OCI-LY3 (cell line): Measurements from ENCODE around the gene CEACAM8.

Source experiments
- H2AFZ ChIP-seq: fragments of 200-600, 300-600 bp; shearing (Covaris generic); 2 replicates; pipeline ENCODE4 v1.6.0; 2014; ENCODE audit warnings: antibody characterized with exemption, low read depth, low read length
- H3K27ac ChIP-seq: fragments of 200-600, 300-600 bp; sonication (generic); 2 replicates; pipeline ENCODE4 v1.5.1; 2014; ENCODE audit warnings: mild to moderate bottlenecking, low read length, moderate library complexity, mixed read lengths
- H3K27me3 ChIP-seq: fragments of 200-600, 300-600 bp; sonication (generic); 2 replicates; pipeline ENCODE4 v1.6.1; 2014; ENCODE audit warnings: low read depth, low read length, mixed read lengths
- H3K36me3 ChIP-seq: fragments of 200-600, 300-600 bp; sonication (generic); replicated peaks from 2 replicates; pipeline ENCODE3; 2014; ENCODE audit warnings: low read depth, low read length, mixed read lengths
- H3K4me1 ChIP-seq: fragments of 300-600, 200-600 bp; sonication (generic); 2 replicates; pipeline ENCODE4 v1.6.1; 2014; ENCODE audit warnings: low read length, mixed read lengths
- H3K4me2 ChIP-seq: fragments of 200-600, 300-600 bp; sonication (generic); 2 replicates; pipeline ENCODE4 v1.6.1; 2014; ENCODE audit warnings: low read length, mixed read lengths
- H3K4me3 ChIP-seq: fragments of 300-600, 200-600 bp; sonication (generic); 2 replicates; pipeline ENCODE4 v1.5.1; 2014; ENCODE audit warnings: antibody characterized with exemption, mild to moderate bottlenecking, low read length, moderate library complexity
- H3K79me2 ChIP-seq: fragments of 300-600, 200-600 bp; shearing (Covaris generic); 2 replicates; pipeline ENCODE4 v1.6.1; 2014; ENCODE audit warnings: mild to moderate bottlenecking, low read length, mixed read lengths
- H3K9ac ChIP-seq: fragments of 300-600, 200-600 bp; shearing (Covaris generic); 2 replicates; pipeline ENCODE4 v1.6.0; 2014; ENCODE audit warnings: mild to moderate bottlenecking, low read length, moderate library complexity
- H3K9me3 ChIP-seq: fragments of 200-600, 300-600 bp; shearing (Covaris generic); 2 replicates; pipeline ENCODE4 v1.6.1; 2014; ENCODE audit warnings: low read length, mixed read lengths; ENCODE audit not compliant: insufficient read depth
- H4K20me1 ChIP-seq: fragments of 200-600, 300-600 bp; sonication (generic); 2 replicates; pipeline ENCODE4 v1.6.1; 2016; ENCODE audit warnings: low read length, mixed read lengths; ENCODE audit not compliant: insufficient read depth
- CTCF ChIP-seq: fragments of 200-600, 300-600 bp; sonication (generic); IDR thresholded peaks from 2 replicates; pipeline ENCODE4 v1.5.1; 2014; ENCODE audit warnings: antibody characterized with exemption, low read length, low read depth
- EZH2phosphoT487 ChIP-seq: fragments of 200-600 bp; shearing (Covaris generic); IDR thresholded peaks from 2 replicates; pipeline ENCODE4 v1.6.1; 2018; ENCODE audit warnings: antibody characterized with exemption, mixed run types, low read depth

Gene CEACAM8

DNA sequence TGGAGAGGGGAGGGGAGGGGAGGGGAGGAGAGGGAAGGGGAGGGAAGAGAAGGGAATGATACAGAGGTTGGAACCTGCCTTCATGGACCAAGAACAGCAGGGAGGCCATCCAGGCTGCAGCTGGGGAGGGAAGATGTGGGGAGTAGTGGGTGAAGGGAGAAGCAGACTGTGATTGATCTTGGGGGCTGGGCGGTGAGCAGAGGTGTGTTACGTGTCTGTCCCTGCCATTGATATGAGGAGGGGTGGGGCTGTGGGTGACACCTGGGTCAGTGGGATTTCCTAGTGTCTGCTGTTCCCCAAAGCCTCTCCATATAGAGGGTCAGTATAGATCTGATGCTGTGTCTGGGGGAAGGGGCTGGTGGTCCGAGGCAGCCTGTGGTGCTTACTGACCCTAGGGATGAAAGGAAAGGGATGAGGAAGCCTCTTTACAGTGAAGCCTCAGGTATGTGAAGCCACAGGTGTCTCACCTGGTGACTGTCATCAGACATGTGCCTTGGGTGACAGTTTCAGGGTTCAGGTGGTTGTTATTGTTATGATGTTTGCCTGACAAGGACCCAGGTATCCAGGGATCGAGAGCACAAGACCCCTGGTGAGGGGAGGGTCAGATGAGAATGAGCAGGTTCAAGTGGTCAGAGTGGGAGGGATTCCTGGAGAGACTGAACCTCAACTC lies 47.8 kb downstream of the CEACAM8 start:
- TF ChIP-seq CTCF: no peak
- no peak for TF ChIP-seq EZH2phosphoT487
- H3K27ac ChIP-seq: no peak overlapping the region
- H3K4me1 ChIP-seq: no peaks in the 10 kb centered on the region
- no peak overlapping the region for H3K4me2 ChIP-seq
- H2AFZ ChIP-seq: no peak overlapping the region
- H3K9ac ChIP-seq: no peak overlapping the region
- H3K4me3 ChIP-seq: no peak overlapping the region
- no peaks in the 10 kb centered on the region for H3K36me3 ChIP-seq
- no peaks in the 10 kb centered on the region for H4K20me1 ChIP-seq
- no peaks in the 10 kb centered on the region for H3K79me2 ChIP-seq
- H3K27me3 ChIP-seq: peaks cover 21% of the 10 kb centered on the region
- no peaks in the 10 kb centered on the region for H3K9me3 ChIP-seq

- no peaks in the 10 kb centered on the region for H4K20me1 ChIP-seq
- TF ChIP-seq EZH2phosphoT487 (no peak), CTCF (no peak)
- H3K27ac ChIP-seq: no peak overlapping the region
- no peak overlapping the region for H3K4me2 ChIP-seq
- no peaks in the 10 kb centered on the region for H3K9me3 ChIP-seq
- no peaks in the 10 kb centered on the region for H3K79me2 ChIP-seq
- H3K27me3 ChIP-seq: peaks cover 18% of the 10 kb centered on the region; the same call in 1 of the 2 replicates
- no peaks in the 10 kb centered on the region for H3K36me3 ChIP-seq
- no peaks in the 10 kb centered on the region for H3K4me1 ChIP-seq
- no peak overlapping the region for H3K9ac ChIP-seq
- no peak overlapping the region for H2AFZ ChIP-seq
- no peak overlapping the region for H3K4me3 ChIP-seq
Measured at GRCh38 chr19:42544146-42544545, 50.6 kb downstream of the CEACAM8 start.

GRCh38 chr19:42542791-42543190 lies 51.9 kb downstream of the CEACAM8 start:
- Histone ChIP-seq H3K36me3 (no peaks in the 10 kb centered on the region), H3K9ac (no peak overlapping the region), H2AFZ (no peak overlapping the region), H3K79me2 (no peaks in the 10 kb centered on the region), H3K27ac (no peak overlapping the region), H3K4me3 (no peak overlapping the region), H3K4me2 (no peak overlapping the region), H3K9me3 (no peaks in the 10 kb centered on the region), H3K27me3 (peaks cover 13% of the 10 kb centered on the region; the same call in 1 of the 2 replicates), H3K4me1 (no peaks in the 10 kb centered on the region), H4K20me1 (no peaks in the 10 kb centered on the region)
- TF ChIP-seq EZH2phosphoT487 (no peak), CTCF (no peak)

DNA sequence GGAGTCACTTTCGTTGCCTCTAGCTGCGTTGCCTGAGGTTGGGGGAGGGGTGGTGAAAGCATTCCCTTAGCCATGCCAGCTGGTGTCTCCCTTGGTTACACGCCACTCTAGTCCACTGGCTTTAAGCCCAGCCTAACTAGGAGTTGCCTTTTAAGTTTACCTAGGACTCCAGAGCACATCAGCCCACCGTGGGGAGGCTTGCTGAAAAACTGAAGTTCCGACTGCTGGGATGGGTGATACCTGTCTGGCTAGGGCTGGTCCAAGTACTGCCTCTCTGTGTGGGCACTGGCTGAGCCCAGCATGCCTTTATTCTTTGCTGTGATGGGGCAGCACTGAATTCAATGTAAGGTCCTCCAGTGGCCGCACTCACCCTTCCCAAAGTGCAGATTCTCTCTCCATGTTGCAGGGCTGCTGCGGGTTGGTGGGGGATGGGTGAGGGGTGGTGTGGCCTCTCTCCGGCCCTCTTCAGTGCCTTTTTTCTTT lies 54.6 kb downstream of the CEACAM8 start:
- H3K4me1 ChIP-seq: no peaks in the 10 kb centered on the region
- no peak overlapping the region for H3K9ac ChIP-seq
- no peaks in the 10 kb centered on the region for H3K79me2 ChIP-seq
- no peaks in the 10 kb centered on the region for H3K9me3 ChIP-seq
- no peak overlapping the region for H3K27ac ChIP-seq
- no peak overlapping the region for H3K4me3 ChIP-seq
- H3K27me3 ChIP-seq: peaks cover 26% of the 10 kb centered on the region
- H2AFZ ChIP-seq: no peak overlapping the region
- no peak for TF ChIP-seq EZH2phosphoT487
- no peak for TF ChIP-seq CTCF
- no peak overlapping the region for H3K4me2 ChIP-seq
- no peaks in the 10 kb centered on the region for H3K36me3 ChIP-seq
- no peaks in the 10 kb centered on the region for H4K20me1 ChIP-seq
